AG04450 (cell line): ENCODE data around the gene JUNB. TPM values are rescaled to one million over a fixed set of nuclear protein-coding genes. Genes with fewer than 3 reads are reported as not detected.
A peak's percentile ranks its signal among the peaks of the same experiment; 100 is the strongest.

Source experiments
- CTCF ChIA-PET: fragments of 300-600, 350-600 bp; formaldehyde crosslinking; extraction: SDS; loops from one replicate; lab custom pipeline; 2022; ENCODE audit warnings: antibody characterized with exemption, inconsistent platforms; lab: Charles Lee
- POLR2A ChIA-PET: fragments of 350-600 bp; formaldehyde crosslinking; extraction: SDS; loops from one replicate; lab custom pipeline; 2021; ENCODE audit warnings: antibody characterized with exemption, inconsistent platforms; lab: Yijun Ruan, JAX
- DNase-seq: peaks from one replicate; pipeline ENCODE4 v3.0.0-alpha.2; 2011; ENCODE audit warnings: low read depth, low spot score
- H3K27ac ChIP-seq: one replicate; pipeline ENCODE4 v1.5.1; 2012; ENCODE audit warnings: low read depth, low read length, control low read depth
- H3K27me3 ChIP-seq: one replicate; pipeline ENCODE4 v1.6.0; 2012; ENCODE audit warnings: low read length; ENCODE audit not compliant: control insufficient read depth, insufficient read depth
- H3K4me3 ChIP-seq: 2 replicates; pipeline ENCODE4 v1.5.1; 2011; ENCODE audit warnings: mild to moderate bottlenecking, low read depth, low read length, control low read depth
- H3K9me3 ChIP-seq: 2 replicates; pipeline ENCODE4 v1.5.1; 2012; ENCODE audit warnings: low read length; ENCODE audit not compliant: control insufficient read depth, insufficient read depth
- polyA plus RNA-seq: library from polyadenylated mRNA; depleted of rRNA; stranded (reverse); fragments of >200 nt; gene quantifications from 2 replicates; pipeline ENCODE4 v1.2.3, GENCODE V29; 2011
- TF ChIP-seq, protein P1 (sequence below): IDR thresholded peaks from 2 replicates; pipeline ENCODE4 v1.5.1; 2011; ENCODE audit warnings: low read depth, low read length, control low read depth, inconsistent platforms

Gene JUNB
- polyA plus RNA-seq, 1 experiment: 24.1 TPM

DNA sequence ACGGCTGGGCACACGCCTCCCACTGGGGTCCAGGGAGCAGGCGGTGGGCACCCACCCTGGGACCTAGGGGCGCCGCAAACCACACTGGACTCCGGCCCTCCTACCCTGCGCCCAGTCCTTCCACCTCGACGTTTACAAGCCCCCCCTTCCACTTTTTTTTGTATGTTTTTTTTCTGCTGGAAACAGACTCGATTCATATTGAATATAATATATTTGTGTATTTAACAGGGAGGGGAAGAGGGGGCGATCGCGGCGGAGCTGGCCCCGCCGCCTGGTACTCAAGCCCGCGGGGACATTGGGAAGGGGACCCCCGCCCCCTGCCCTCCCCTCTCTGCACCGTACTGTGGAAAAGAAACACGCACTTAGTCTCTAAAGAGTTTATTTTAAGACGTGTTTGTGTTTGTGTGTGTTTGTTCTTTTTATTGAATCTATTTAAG, 1.6 kb downstream of the JUNB start:
- DNase-seq: no peak
- peak overlapping the region; percentile 90 for H3K27ac ChIP-seq
- no peaks in the 10 kb centered on the region for H3K27me3 ChIP-seq
- POLR2A ChIA-PET: interaction anchor here (0.5 to 4.5 kb wide), 16 partner anchors 9 to 262 kb away, joined by 3 to 157 read pairs (median 7); partner anchors contain the start of genes GCDH, RNASEH2A, THSD8 and TNPO2
- H3K4me3 ChIP-seq: peak overlapping the region; percentile 99
- peaks cover 10% of the 10 kb centered on the region; the same call in 1 of the 2 replicates for H3K9me3 ChIP-seq
- CTCF ChIA-PET: interaction anchor here (0.5 to 12.2 kb wide), 6 partner anchors 15 to 35 kb away, joined by 3 to 410 read pairs (median 5); no protein-coding TSS in a partner anchor
- TF ChIP-seq, protein P1, sequence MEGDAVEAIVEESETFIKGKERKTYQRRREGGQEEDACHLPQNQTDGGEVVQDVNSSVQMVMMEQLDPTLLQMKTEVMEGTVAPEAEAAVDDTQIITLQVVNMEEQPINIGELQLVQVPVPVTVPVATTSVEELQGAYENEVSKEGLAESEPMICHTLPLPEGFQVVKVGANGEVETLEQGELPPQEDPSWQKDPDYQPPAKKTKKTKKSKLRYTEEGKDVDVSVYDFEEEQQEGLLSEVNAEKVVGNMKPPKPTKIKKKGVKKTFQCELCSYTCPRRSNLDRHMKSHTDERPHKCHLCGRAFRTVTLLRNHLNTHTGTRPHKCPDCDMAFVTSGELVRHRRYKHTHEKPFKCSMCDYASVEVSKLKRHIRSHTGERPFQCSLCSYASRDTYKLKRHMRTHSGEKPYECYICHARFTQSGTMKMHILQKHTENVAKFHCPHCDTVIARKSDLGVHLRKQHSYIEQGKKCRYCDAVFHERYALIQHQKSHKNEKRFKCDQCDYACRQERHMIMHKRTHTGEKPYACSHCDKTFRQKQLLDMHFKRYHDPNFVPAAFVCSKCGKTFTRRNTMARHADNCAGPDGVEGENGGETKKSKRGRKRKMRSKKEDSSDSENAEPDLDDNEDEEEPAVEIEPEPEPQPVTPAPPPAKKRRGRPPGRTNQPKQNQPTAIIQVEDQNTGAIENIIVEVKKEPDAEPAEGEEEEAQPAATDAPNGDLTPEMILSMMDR: no peak

DNA sequence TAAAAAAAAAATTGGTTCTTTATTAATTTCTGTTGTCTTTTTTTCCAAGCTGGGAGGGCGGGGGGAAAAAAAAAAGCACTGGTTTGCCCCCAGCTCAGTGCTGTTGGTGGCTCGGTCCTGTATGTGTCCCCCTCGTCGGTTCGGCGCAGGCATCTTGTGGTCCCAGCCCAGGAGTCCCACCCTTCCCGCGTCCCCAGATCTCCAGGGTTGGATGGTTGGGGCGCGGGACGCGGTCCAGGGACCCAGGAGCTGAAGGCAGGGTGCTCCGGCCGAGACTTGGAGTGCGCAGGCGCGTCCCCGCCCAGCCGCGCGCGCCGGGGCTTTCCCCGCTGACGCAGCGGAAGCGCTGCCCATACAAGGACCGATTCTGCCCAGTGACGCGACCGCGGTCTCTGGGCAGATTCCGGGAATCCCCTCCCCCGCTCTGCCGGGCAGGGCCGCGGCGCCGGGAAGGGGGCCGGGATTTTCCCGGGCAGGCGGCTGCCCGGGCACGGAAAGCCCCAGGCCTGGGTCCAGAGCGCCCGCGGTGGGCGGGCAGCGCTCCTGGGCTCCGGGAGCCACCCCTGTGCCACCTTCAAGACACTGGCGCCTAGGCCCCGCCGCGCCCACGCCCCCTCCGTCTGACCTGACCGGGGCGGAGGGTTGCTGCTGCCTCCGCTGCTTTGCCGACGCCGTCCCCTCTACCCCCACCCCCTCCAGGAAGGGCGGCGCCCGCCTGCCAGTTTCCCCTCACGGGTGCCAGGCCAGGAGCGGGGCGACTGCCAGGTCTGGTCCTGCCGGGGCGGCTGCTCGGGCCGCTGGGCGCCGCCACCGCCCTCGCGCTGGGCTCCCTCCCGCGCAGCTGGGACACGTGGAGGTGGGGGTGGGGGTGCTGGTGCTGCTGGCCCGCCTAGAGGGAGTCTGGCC, 2.3 kb downstream of the JUNB start:
- Histone ChIP-seq H3K27ac (peak overlapping the region; percentile 90), H3K9me3 (peaks cover 10% of the 10 kb centered on the region; the same call in 1 of the 2 replicates), H3K27me3 (no peaks in the 10 kb centered on the region), H3K4me3 (peak overlapping the region; percentile 99)
- TF ChIP-seq, protein P1: no peak
- DNase-seq: peak; percentile 89
- CTCF ChIA-PET: interaction anchor here (0.5 to 12.2 kb wide), 6 partner anchors 16 to 36 kb away, joined by 3 to 410 read pairs (median 5); no protein-coding TSS in a partner anchor
- POLR2A ChIA-PET: interaction anchor here (0.5 to 4.5 kb wide), 15 partner anchors 9 to 262 kb away, joined by 3 to 157 read pairs (median 8); partner anchors contain the start of genes GCDH, RNASEH2A, THSD8 and TNPO2

DNA sequence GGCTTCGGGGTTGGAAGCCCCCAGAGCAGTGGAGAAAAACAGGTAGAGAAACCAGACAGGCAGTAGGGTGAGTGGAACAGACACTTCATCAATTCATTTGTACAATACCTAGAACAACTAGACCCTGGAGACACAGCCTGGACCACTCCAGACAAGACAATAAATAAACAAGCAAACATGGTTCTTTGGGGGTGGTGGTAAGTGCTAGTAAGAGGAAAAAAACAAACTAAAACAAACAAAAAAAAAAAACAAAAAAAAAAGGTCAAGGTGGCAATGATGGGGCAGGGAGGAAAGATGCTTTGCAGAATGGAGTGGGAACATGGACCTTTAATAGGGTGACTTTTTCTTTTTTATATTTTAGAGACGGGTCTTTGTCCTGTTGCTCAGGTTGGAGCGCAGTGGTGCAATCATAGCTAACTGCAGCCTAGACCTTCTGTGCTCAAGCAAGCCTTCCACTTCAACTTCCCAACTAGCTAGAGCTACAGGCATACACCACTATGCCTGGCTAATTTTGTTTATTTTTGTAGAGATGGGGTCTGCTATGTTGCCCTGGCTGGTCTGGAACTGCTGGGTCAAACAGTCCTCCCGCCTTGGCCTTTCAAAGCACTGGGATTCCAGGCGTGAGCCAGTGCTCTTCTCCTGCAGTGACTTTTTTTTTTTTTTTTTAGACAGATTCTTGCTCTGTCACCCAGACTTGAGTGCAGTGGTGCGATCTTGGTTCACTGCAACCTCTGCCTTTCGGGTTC, 3.1 kb downstream of the JUNB start:
- POLR2A ChIA-PET: interaction anchor here (0.6 to 4.5 kb wide), 4 partner anchors 12 to 71 kb away, joined by 3 to 157 read pairs (median 16); partner anchors contain the start of genes RNASEH2A and TNPO2
- no peak for DNase-seq
- H3K9me3 ChIP-seq: peaks cover 10% of the 10 kb centered on the region; the same call in 1 of the 2 replicates
- TF ChIP-seq, protein P1: no peak
- peak overlapping the region; percentile 90 for H3K27ac ChIP-seq
- H3K4me3 ChIP-seq: peak overlapping the region; percentile 99
- no peaks in the 10 kb centered on the region for H3K27me3 ChIP-seq
- CTCF ChIA-PET: interaction anchor here (0.6 to 12.2 kb wide), 6 partner anchors 19 to 806 kb away, joined by 6 to 410 read pairs (median 13); partner anchors contain the start of gene HOOK2

DNA sequence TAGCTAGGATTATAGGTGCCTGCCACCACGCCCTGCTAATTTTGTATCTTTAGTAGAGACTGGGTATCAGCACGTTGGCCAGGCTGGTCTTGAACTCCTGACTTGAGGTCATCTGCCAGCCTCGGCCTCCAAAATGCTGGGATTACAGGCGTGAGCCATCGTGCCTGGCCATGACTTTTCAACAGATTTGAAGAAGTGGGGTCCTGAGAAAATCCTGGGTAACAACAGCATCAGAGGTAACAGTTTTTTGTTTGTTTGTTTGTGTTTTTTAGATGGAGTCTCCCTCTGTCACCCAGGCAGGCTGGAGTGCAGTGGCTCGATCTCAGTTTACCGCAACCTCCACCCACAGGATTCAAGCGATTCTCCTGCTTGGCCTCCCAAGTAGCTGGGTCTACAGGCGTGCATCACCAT, 3.7 kb downstream of the JUNB start:
- no peak overlapping the region for H3K27ac ChIP-seq
- POLR2A ChIA-PET: interaction anchor here (0.6 to 4.1 kb wide), 6 partner anchors 11 to 72 kb away, joined by 3 to 25 read pairs (median 9); partner anchors contain the start of genes RNASEH2A and TNPO2

More for the DNA sequence above, 3.7 kb downstream of the JUNB start:
- Histone ChIP-seq H3K4me3 (no peak overlapping the region), H3K27me3 (no peaks in the 10 kb centered on the region), H3K9me3 (peaks cover 10% of the 10 kb centered on the region; the same call in 1 of the 2 replicates)
- TF ChIP-seq, protein P1: no peak
- CTCF ChIA-PET: interaction anchor here (0.6 to 12.2 kb wide), 6 partner anchors 19 to 806 kb away, joined by 6 to 410 read pairs (median 32); partner anchors contain the start of gene HOOK2
- DNase-seq: no peak
